ENCODE data around the gene COPA. TPM values are rescaled to one million over a fixed set of nuclear protein-coding genes. Genes with fewer than 3 reads are reported as not detected.

Gene COPA
- total RNA-seq, 4 donors from 2014 or later, result 140 to 186 (median 150) TPM

GRCh38 chr1:160361199-160361598 lies 18.1 kb upstream of the COPA start:
- TF ChIP-seq, protein P1, sequence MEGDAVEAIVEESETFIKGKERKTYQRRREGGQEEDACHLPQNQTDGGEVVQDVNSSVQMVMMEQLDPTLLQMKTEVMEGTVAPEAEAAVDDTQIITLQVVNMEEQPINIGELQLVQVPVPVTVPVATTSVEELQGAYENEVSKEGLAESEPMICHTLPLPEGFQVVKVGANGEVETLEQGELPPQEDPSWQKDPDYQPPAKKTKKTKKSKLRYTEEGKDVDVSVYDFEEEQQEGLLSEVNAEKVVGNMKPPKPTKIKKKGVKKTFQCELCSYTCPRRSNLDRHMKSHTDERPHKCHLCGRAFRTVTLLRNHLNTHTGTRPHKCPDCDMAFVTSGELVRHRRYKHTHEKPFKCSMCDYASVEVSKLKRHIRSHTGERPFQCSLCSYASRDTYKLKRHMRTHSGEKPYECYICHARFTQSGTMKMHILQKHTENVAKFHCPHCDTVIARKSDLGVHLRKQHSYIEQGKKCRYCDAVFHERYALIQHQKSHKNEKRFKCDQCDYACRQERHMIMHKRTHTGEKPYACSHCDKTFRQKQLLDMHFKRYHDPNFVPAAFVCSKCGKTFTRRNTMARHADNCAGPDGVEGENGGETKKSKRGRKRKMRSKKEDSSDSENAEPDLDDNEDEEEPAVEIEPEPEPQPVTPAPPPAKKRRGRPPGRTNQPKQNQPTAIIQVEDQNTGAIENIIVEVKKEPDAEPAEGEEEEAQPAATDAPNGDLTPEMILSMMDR (IDR thresholded peaks at IDR 0.05; ENCODE audit: low read depth), result no peak

- TF ChIP-seq, protein P1 (IDR thresholded peaks at IDR 0.05; ENCODE audit: low read depth), result no peak
Measured at GRCh38 chr1:160360227-160360695, 17.2 kb upstream of the COPA start.

- TF ChIP-seq, protein P1 (IDR thresholded peaks at IDR 0.05; ENCODE audit: low read depth), result no peak
Measured at GRCh38 chr1:160359559-160360226, 16.6 kb upstream of the COPA start.

DNA sequence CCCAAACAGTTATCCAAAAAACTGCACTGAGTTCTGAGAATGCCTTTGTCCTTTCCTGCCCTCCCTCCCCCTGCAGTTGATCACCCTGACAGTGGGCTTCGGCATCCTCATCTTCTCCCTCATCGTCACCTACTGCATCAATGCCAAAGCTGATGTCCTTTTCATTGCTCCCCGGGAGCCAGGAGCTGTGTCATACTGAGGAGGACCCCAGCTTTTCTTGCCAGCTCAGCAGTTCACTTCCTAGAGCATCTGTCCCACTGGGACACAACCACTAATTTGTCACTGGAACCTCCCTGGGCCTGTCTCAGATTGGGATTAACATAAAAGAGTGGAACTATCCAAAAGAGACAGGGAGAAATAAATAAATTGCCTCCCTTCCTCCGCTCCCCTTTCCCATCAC lies 15.0 kb upstream of the COPA start:
- TF ChIP-seq, protein P1 (IDR thresholded peaks at IDR 0.05; ENCODE audit: low read depth), result no peak

GRCh38 chr1:160357286-160358002 lies 14.4 kb upstream of the COPA start:
- TF ChIP-seq, protein P1 (IDR thresholded peaks at IDR 0.05; ENCODE audit: low read depth), result no peak

- TF ChIP-seq, protein P1 (IDR thresholded peaks at IDR 0.05; ENCODE audit: low read depth), result no peak
Measured at GRCh38 chr1:160354388-160354985, 11.4 kb upstream of the COPA start.

- TF ChIP-seq, protein P1 (IDR thresholded peaks at IDR 0.05; ENCODE audit: low read depth), result no peak
Measured at GRCh38 chr1:160353223-160353622, 10.2 kb upstream of the COPA start.

Measured in subcutaneous adipose tissue (tissue), 4 donors.